NCI-H2107 treated with DMSO at 0.1 percent for 48 hours (cell line): ENCODE results near the gene ATP9B.
"Not testable (repeated sequence)": the region's sequence is repeated elsewhere in the genome, so short reads cannot be mapped to it uniquely, and the experiment has no call there.

Experiments
- DNase-seq: peaks from one replicate; lab custom pipeline; 2025; ENCODE audit not compliant: unreplicated experiment; lab: John Stamatoyannopoulos, UW

The ATP9B gene

GRCh38 chr18:79070486-79070885 lies 1.3 kb downstream of the ATP9B start:
- no peak for DNase-seq

- no peak for DNase-seq
Observed at GRCh38 chr18:79071037-79071436, 1.8 kb downstream of the ATP9B start.

DNA sequence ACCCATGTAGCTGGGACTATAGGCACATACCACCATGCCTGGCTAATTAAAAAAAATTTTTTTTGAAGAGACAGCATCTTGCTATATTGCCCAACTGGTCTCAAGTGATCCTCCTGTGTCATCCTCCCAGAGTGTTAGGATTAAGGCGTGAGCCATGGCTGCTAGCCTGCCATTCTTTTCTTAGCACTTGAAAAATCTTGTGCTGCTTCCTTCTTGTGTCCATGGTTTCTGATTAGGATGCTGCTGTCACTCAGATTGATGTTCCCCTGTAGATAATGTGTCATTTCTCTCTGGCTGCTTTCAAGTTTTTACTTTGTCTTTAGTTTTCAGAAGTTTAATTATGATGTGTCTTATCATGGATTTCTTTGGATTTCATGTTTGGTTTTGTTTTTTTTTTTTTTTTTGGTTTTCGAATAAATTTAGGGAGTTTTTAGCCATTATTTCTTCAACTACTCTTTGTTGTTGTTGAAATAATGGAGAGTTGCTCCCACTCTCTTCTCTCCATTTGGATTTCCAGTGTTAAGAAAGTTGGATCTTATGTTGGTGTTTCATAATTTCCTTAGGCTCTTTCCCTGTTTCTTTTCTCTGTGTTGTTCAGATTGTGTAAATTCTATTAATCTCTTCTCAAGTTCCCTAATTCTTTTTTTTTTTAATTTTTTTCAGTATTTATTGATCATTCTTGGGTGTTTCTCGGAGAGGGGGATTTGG lies 2.5 kb downstream of the ATP9B start:
- DNase-seq = no peak

DNA sequence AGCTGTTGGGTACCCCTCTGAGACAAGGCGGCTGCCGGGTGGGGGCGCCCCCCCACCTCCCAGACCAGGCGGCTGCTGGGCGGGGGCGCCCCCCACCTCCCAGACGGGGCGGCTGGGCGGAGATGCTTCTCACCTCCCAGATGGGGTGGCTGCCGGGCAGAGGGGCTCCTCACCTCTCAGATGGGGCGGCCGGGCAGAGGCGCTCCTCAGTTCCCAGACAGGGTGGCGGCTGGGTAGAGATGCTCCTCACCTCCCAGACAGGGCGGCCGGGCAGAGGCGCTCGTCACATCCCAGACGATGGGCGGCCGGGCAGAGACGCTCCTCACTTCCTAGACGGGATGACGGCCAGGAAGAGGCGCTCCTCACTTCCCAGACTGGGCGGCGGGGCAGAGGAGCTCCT lies 3.5 kb downstream of the ATP9B start:
- DNase-seq = not testable (repeated sequence)

DNA sequence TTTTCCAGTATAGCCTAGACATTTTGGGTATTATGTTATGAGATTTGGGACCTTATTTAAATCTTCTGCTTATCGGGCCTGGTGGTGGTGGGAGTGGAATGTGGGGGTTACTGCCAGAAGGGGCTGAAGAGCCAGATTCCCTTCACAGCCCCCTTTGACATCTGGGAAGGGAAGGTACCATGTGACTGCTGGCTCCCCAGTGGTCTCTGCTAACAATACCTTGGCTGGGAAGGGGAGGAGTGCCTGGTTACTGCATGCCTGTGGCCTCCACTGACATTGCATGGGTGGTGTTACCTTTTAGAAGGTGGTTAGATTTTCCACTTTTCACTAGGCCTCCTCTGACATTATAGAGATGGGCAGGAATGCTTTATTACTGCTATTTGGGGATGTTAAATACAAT lies 8.0 kb downstream of the ATP9B start:
- DNase-seq = no peak

DNA sequence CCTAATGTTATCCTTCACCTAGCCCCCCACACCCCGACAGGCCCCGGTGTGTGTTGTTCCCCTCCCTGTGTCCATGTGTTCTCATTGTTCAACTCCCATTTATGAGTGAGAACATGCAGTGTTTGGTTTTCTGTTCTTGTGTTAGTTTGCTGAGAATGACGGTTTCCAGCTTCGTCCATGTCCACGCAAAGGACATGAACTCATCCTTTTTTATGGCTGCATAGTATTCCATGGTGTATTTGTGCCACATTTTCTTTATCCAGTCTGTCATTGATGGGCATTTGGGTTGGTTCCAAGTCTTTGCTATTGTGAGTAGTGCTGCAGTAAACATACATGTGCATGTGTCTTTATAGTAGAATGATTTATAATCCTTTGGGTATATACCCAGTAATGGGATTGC lies 9.6 kb downstream of the ATP9B start:
- not testable (repeated sequence) for DNase-seq

DNA sequence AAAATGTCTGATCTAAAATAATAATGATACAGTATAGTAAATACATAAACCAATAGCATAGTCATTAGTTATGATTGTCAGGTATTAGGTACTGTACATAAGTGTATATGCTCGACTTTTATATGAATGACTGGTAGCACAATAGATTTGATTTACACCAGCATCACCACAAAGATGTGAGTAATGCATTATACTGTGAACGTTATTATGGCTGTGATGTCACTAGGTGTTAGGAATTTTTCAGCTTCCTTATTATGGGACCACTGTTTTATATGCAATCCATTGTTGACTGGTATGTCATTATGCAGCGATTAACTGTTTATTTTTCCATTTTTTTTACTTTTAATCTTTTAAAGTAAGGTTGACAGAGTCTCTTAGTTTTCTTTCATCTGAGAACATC lies 23.7 kb downstream of the ATP9B start:
- DNase-seq = no peak

DNA sequence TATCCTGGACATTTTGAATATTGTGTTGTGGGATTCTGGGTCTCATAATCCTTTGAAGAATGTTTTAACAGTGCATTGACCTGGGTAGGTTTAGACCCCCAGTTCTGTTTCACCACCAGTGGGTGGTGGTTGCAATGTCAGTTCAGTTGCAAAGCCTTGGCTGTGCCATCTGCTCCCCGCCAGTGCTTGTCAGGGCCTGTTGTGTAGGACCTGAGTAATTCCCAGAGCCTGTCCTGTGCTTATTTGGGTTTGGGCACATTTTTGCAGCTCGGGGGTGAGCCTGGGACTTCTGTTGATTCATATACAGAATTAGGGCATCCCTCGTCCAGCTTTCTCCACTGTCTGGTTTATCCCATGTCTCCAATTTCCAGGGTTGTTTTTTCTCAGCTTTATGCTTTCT lies 24.8 kb downstream of the ATP9B start:
- no peak for DNase-seq

DNA sequence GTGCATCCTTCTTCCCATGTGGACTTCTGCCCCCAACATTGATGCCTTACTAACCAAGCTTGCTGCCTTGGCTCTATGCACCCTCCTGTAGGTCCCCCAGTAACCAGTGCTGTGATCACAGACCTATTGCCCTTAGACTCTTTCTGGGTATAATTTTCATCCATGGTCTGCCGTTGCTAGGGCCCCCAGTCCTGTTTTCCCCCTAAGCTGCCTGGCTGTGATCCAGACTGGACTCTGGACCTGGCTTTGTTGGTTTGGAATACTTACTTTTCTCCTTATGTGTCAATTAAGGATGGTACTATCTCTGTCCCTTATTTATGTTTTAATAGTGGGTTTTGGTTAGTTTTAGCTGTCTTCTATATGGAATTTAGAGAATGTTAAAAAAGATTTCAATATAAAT lies 26.0 kb downstream of the ATP9B start:
- DNase-seq = no peak

GRCh38 chr18:79100944-79101343 lies 31.8 kb downstream of the ATP9B start:
- DNase-seq = no peak

DNA sequence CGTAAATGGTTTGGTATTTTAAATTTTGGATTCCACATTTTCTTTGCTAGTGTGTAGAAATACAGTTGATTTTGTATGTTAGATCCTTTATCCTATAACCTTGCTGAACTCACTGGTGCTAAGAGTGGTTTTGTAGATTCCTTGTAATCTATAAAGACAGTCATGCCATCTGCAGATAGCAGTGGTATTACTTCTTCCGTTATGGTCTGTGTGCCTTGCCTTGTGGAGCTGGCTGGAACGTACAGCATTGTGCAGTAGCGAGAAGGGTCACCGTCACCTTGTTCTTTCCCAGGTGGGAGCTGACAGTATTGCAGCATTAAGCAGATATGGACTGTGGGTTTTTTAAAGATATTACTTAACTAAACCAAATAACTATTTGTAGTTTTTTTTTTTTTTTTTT lies 33.7 kb downstream of the ATP9B start:
- no peak for DNase-seq

DNA sequence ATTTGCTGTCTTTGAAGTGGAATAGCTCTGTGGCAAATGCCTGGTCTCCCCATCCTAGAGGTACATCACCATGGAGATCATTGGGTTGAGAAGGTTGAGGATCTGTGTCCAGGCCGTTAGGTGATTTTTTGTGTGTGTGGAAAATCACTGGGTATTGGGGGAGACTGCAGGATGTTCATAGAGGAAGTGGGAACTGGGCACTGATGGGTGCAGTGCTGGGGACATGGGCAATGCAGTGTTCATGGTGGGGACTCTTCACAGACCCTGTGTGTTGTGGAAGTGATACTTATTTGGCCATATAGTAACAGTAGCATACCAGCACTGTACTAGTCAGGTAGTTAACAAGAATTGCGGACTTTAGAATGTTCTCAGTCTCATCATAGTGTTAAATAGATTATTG lies 34.9 kb downstream of the ATP9B start:
- DNase-seq = no peak

GRCh38 chr18:79105455-79105854 lies 36.3 kb downstream of the ATP9B start:
- DNase-seq = no peak

GRCh38 chr18:79106084-79106483 lies 36.9 kb downstream of the ATP9B start:
- no peak for DNase-seq

- DNase-seq = no peak
Observed at GRCh38 chr18:79107886-79108285, 38.7 kb downstream of the ATP9B start.

DNA sequence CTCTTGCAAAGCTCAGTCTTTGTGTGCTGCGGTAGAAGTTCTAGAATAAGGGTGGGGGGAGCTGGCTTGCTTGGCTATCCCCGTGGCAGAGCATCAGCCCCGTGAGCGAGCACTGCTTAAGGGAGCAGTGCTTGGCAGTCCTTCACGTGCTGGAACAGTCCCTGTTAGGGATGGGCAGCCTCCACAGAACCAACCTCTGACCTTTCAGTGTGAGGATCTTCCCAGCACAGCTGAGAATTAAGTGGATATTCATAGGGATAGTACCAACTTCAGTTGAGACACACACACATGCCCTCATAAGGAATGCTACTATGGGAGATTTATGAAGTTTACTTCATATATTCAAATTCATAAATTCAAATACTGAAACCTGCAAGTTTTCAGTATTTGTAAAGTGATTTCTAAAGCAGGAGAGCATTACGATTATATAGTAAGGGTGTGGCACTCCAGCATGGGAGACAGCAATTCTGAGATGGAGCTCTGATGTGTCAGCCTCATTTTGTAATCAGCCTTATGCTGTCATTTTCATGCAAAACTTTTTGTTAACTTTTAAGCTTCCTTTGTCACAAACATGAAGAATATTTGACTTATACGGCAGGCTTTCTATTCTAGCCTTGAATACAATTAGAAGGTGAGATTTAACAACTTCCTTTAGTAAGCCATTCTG lies 39.5 kb downstream of the ATP9B start:
- no peak for DNase-seq

GRCh38 chr18:79111483-79111882 lies 42.3 kb downstream of the ATP9B start:
- DNase-seq = no peak

- no peak for DNase-seq
Observed at GRCh38 chr18:79117385-79117784, 48.2 kb downstream of the ATP9B start.

DNA sequence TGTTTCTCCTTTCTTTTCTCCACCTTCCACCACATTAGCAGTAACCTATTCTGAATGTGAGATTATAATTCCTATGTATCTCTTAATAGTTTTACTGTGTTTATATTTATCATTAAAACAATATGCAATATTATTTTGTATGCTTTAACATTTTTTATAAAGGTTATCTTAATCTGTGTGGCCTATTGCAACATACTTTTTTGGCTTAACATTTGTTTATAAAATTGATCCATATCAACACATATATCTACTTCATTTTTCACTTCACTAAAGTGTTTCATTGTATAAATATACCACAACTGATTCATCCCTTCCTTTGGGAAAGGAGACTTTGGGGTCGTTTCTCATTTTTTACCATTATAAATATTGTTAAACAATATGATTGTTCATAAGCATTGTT lies 48.6 kb downstream of the ATP9B start:
- DNase-seq = no peak

DNA sequence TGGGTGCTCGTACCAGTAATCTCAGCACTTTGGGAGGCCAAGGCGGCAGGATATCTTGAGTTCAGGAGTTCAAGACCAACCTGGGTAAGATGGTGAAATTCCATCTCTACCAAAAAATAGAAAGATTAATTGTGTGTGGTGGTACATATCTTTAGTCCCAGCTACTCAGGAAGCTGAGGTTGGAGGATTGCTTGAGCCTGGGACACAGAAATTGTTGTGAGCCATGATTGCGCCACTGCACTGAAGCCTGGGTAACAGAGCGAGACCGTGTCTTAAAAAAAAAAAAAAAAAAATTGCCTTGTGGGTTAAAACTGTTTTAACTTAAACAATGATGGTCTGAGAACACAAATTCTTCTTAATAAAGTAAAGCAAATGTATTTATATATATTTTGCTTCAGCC lies 49.6 kb downstream of the ATP9B start:
- DNase-seq = no peak

DNA sequence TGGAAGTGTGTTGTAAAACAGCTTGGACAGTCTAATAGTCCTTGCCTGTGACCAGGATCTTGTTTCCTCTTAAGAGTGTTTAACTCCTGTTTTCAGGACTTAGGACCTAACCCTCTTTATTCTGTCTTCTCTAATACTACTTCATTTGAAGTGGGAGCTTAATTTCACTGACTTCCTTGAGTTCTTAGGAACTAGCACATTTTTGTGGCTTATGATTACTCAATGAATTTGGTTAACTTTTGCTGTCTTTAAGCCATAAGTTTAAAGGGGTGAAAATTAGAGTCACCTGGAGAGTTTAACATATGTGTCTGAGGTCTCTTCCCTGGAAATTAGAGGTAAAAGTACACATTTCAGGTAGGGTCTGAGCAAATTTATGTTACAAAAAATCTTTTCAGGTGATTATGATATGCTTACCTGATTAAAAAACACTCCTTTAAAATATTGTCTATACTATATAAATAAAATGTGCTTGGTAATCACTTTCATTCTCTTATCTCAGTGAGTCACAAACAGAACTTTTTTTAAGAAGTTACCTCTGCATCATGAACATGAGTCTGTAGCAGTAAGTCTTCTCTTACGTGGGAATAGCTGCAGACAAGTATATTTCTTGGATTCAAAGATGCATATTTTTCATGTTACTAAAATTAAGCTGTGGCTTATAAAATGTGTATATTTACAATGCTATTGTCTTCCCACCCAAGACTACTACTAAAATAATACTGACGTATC lies 52.7 kb downstream of the ATP9B start:
- DNase-seq = no peak

GRCh38 chr18:79123948-79124347 lies 54.8 kb downstream of the ATP9B start:
- no peak for DNase-seq
